ENCODE results near the gene NPIPB9.
"Not testable (repeated sequence)": the region's sequence is repeated elsewhere in the genome, so short reads cannot be mapped to it uniquely, and the experiment has no call there.

Gene NPIPB9

DNA sequence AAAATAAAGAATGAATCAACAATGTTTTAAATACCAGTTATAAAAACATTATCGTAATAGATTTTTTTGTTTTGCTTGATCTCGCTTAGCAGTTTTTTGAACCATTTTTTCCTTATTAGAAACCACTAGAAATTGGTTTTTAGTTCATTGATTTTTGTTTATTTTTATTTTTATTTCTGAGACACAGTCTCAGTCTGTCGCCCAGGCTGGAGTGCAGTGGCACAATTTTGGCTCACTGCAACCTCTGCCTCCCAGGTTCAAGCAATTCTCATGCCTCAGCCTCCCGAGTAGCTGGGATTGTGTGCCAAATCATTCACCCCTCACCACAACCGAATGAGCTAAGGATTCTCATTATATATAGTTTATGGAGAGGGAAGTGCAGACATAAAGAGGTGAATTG is at the start of gene NPIPB9:
NPIPB9 (plus strand) TSS at position 301 of the 400 bp plus-strand sequence.
- not testable (repeated sequence) for DNase-seq

DNA sequence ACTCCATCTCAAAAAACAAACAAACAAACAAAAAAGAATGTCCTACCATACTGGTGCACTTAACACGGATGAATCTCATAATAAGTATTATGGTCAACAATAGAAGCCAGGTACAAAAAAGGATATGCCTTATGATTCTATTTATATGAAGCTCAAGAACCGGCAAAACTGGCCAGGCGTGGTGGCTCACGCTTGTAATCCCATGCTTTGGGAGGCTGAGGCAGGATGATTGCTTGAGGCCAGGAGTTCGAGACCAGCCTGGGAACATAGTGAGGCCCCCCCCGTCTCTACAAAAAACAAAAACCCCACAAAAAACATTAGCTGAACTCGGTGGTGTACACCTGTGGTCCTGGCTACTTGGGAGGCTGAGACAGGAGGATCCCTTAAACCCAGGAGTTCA is 47.3 kb upstream of the NPIPB9 start:
- not testable (repeated sequence) for DNase-seq

DNA sequence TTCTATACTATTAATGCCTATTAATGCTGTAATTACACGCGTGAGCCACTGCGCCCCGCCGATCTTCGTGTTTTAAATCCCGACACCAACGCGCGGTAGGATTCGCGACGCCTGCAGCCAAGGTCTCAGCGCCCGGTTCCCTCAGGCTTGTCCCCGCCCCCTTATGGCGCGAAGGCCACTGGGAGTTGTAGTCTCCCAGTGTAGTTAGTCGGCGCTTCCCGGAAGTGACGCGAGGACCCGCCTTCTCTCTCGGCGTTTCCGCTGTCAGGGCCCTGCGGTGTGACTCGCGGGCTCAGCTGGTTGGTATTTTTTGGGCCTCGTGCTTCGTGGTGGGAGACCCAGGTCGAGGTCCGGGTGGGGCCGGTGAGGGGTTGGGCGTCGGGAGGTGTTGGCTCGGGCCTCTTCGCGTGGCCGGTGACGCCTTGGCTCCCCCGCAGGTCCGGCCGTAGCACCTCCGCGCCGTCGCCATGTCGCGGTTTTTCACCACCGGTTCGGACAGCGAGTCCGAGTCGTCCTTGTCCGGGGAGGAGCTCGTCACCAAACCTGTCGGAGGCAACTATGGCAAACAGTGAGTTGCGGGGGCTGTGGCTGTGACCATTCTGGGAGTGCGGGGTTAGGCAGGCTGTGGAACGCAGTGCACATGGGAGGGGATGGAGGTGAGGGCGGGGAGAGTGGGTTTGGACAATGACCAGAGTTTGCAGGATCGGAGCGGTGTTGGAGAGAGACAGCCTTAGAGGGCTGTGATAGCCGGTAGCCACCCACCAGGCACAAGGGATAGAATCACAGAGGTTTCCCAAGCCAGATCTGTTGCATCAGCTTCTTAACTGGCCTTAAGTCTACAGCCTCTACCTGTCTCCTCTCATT is 40.1 kb upstream of the NPIPB9 start, which contains the start of gene EIF3C:
EIF3C (plus strand) TSS at position 245 of the 864 bp plus-strand sequence; CDS start at position 468, 223 bp downstream.
- not testable (repeated sequence) for DNase-seq

DNA sequence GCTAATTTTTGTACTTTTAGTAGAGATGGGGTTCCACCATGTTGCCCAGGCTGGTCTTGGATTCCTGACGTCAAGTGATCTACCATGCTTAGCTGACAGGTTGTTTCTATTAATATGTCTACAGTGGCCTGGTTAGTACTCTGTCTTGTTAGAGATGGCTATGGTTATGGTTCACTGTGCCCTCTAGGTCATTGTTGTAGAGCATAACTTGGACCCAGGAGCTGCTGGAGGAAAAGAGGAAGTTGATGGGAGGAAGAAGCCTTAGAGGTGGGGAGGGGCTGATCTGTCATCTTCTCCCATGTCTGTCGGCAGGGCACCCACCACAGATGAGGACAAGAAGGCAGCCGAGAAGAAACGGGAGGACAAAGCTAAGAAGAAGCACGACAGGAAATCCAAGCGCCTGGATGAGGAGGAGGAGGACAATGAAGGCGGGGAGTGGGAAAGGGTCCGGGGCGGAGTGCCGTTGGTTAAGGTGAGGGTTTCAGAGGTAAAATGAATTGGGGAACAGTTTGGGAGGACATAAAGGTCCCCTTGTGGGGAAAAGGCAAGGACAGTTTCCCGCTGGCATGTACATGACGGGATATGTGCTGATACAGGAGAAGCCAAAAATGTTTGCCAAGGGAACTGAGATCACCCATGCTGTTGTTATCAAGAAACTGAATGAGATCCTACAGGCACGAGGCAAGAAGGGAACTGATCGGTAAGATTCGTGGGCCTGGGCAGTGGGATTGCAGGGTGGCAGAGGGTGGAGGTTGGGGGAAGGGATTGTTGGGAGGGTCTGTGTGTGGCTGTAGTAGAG is 28.5 kb upstream of the NPIPB9 start:
- DNase-seq: not testable (repeated sequence)

DNA sequence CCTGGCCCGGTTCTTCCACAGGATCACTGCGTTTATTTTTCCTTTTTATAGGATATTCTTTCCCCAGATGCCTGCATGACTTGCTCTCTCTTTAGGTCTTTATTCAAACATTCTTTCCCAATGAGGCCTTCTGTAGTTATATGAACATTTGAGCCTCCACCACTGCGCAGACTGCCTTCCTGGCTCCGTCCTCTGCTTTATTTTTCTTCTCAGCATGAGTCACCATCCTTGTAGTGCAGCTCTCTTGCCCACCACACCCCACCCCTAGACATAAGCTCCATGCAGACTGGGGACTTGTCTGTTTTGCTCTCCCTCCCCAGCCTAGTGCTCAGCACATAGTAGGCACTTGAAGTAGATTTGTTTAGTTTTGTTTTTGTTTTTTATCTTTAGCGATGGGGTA is 20.3 kb upstream of the NPIPB9 start:
- not testable (repeated sequence) for DNase-seq

DNA sequence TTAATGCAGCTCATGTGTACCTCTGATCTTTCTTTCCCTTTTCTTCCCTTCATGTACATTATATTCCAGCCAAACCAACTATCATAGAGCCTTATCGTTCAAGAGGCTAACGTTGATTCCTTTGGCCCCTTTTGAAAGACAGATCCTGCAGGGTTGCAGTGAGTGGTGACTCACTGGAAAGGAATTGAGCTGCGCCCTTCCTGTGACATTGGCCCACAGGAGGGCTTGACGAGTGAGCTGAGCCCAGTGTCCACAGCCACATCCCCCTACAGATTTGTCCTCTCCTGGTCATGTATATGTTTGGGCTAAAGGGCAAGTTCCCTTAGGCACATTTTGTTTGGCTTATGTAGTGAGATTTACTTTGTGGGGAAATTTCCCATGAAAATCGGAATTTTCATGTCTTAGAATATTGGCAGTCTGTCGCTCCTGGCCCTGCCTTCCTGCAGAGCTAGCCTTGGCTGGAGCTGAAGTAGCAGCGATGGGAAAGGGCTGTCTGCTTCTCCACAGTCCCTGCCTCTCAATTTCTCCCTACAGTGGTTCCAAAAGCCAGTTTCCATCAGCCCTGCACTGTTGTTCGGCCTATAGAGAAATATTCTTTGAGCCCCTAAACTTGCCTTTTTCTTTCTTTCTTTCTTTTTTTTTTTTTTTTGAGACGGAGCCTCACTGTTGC is 19.0 kb upstream of the NPIPB9 start:
- not testable (repeated sequence) for DNase-seq

DNA sequence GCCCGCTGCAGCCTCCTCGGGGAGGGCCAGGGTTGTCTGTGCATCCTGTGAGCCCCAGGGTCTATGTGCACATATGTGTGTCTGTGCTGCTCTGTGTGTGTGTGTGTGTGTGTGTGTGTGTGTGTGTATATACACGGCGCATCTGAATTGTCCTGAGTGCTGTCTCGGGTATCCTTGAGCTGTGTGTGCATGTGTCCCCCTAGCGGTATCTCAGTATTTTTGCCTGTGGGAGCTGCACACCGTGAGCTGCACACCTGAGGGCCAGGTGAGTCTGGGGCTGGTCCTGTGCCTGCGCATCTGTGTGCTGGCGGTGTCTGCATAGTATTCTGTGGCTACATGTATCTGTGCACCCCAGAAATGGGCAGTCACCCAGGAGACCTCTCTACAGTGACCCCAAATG is 11.8 kb upstream of the NPIPB9 start:
- not testable (repeated sequence) for DNase-seq

DNA sequence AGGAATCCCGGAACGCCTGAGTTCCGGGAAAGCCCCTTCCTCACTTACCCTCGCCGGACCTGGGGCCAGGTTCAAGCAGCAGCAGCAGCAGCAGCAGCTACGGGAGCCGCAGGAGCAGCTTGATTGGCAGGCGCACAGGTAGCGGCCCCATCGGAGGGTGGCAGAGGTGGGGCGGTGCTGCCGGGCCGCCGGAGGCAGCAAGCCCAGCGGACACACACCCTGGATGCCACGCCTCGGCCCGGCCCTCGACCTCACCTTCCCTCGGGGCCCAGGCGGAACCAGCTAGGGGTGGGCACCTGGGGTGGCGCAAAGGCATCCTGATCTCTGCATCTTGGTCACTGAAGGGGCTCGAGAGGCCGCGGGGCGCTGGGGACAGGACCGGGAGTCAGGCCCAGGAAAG is 11.0 kb upstream of the NPIPB9 start:
- DNase-seq: not testable (repeated sequence)

DNA sequence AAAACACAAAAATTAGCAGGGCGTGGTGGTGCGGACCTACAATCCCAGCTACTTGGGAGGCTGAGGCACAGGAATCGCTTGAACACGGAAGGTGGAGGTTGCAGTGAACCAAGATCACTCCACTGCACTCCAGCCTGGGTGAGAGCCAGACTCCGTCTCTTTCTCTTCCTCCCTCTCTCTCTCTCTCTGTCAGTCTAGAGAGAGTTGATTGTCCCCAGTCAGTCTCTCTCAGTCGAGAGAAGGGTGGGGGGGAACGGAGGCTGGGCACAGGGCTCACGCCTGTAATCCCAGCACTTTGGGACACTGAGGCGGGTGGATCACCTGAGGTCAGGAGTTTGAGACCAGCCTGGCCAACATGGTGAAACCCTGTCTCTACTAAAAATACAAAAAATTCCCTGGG is 10.3 kb upstream of the NPIPB9 start:
- not testable (repeated sequence) for DNase-seq

DNA sequence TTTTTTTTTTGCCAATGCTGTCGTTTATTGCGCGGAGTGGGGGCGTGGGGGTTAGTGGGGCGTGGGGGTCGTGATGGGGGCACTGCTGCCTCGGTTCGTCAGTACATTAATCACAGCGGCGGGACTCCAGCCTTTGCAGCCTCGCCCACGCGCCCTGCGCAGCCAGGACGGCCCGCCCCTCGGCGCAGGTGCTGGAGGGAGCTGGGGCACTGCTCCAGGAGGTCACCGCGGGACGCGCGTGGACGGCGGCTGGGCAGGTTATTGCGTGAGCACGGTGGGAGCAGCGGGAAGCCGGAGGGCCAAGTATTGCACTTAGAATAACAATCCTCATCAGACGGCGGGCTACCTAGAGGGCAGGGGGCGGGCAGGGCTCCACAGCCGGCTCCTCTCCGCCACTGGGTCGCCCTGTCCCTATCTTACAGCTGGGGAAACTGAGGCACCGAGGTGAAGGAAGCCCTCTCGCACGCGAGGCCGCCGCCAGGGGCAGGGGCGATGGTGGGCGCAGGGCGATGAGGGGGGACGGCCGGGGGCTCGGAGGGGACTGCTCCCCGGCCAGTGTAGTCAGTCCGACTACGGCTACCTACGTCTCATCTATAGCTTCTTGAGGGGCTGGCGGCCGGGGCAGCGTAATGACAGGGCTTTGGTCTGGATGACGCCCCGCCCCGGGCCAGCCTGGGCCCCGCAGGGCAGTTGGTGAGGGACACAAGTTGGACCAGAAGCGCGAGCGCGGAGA is 4.8 kb upstream of the NPIPB9 start:
- DNase-seq: not testable (repeated sequence)

DNA sequence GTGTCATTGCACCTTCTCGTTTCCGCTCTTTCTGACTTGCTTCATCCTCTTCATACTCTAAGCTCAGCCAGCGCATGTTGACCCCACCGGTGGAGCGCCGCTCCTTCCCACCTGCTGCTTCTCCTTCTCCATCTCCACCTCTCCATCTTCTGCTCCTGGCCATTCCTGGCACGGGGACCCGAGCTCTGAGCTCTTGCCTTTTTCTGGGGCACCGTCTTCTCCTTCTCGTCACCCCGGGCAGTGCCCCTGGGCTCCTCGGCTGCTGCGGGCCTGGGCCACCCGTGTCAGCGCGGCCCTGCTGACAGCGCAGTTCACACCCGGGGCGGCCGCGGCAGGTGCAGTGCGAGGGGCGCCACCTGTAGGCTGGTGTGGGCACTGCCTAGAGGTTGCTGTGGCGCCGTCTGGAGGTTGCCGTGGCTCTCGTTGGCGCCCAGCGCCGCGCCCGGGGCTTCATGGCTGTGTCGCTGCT is 1.6 kb upstream of the NPIPB9 start:
- DNase-seq: not testable (repeated sequence)

DNA sequence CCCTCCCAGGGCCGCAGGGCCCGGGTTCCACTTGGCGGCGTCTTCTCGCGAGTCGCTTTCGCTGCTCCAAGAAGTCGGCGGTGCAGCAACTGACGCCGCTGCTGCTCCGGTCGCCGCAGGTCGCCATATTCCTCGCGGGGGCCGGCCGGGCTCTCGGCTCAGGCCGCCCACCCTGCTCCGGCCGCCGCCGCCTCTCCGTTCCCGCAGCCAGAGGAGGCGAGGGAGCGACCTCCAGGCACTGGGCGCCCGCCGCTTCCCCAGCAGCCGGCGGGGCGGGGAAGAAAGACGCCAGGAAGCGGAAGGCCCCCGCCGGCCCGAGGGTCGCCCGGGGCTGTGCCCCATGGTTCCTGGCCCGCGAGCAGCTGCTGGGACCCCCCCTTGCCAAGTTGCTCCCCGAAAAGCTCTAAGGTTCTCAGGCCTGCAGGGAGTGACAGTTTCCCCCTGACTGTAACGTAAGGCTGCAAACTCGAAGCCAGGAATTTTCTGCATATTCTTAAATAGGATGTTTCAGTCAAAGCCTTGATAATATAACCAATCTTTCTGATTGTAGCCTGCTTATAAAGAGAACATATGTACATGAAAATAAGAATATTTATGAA is 1.0 kb upstream of the NPIPB9 start:
- not testable (repeated sequence) for DNase-seq

DNA sequence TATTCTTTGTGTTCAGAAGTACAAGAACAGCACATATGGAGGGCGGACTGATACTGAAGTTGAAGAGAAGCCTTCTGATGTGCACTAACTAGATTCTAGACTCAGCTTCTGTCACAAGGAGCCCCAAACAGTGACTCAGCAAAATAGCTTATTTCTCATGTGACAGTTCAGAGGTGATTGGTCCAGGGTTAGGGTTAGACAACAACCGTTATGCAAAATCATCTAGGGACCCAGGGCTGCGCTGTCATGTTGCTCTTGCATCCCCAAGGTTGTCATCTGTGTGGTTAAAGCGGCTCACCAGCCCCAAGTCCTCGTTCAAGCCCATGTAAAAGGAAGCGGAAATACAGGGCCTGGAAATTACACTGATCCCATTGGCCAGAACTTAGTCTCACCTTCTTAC is 30.1 kb downstream of the NPIPB9 start:
- not testable (repeated sequence) for DNase-seq

DNA sequence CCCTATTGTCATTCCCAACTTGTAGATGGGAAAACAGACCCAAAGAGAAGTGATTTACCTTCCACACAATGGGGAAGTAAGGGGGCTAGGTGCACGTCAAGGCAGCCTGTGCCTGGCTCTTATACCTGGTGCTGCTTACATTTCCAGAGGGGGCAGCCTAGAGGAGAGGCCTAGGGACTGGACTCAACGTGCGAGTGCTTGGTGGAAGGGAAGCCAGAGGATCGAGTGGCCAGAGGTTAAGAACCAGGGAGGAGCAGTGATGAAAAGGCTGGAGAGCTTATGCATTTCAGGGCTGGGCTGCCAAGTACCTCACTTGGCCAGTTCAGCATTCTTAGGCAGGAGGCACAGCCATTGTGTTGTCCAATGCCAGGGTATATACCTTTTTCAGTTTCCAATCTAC is 30.8 kb downstream of the NPIPB9 start:
- not testable (repeated sequence) for DNase-seq

DNA sequence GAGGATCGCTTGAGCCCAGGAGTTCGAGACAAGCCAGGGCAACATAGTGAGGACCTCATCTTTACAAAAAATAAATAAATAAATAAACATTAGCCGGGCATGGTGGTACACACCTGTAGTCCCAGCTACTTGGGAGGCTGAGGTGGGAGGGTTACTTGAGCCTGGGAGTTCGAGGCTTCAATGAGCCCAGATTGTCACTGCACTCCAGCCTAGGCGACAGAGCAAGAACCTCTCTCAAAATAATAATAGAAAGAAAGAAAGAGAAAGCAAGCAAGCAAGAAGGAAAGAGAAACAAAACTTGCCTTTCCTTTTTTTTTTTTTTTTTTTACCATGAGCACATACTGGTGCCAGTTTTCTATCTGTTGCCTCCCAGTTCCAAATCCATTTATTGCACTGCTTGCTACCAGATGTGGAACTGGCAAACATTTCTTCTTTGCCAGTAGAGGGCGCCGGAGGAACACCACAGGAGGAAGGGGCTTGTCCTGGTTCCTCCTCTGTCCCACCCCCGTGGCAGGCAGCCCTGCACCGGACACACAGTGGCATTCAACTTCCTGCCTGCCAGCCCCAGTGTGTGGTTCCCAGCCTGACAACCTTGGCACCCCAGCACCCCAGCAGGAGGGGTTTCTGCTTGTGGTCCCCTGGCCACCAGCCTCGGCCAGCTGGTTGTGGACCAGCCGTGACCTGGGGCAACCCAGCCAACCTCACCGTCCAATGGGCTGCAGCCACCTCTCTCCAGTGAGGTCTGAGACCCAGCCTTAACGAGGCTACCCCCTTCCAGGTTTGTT is 50.8 kb downstream of the NPIPB9 start:
- DNase-seq: peak; percentile 84

DNA sequence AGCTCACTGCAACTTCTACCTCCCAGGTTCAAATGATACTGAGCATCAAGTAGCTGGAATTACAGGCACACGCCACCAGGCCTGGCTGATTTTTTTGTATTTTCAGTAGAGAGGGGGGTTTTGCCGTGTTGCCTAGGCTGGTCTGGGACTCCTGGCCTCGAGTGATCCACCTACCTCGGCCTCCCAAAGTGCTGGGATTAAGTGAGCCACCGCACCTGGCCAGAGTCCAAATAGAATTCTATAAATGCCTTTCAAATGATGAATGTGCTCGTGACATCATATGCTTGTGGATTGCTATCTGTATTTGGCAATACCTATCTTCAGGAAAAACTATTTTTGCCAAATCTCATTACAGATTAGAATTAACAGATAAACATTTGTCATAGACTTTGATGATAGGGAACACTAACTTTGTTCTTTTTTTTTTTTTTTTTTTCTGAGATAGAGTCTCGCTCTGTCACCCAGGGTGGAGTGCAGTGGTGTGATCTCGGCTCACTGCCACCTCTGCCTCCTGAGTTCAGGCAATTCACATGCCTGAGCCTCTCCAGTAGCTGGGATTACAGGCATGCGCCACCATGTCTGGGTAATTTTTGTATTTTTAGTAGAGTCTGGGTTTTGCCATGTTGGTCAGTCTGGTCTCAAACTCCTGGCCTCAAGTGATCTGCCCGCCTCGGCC is 56.0 kb downstream of the NPIPB9 start:
- DNase-seq: not testable (repeated sequence)

DNA sequence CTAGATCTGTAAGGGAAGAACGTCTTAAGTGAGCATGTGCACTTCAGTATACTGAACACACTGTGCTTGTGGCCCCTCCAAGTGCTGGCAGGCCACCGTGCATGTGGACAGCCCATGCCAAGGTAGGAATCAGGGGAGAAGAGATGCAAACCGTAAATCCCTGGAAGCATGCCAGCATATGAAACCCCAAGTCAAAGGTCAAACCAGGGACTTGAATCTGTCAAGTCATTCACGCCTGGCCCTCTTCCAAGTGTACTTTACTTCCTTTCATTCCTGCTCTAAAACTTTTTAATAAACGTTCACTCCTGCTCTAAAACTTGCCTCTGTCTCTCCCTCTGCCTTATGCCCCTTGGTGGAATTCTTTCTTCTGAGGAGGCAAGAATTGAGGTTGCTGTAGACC is 68.4 kb downstream of the NPIPB9 start:
- DNase-seq: peak; percentile 28

DNA sequence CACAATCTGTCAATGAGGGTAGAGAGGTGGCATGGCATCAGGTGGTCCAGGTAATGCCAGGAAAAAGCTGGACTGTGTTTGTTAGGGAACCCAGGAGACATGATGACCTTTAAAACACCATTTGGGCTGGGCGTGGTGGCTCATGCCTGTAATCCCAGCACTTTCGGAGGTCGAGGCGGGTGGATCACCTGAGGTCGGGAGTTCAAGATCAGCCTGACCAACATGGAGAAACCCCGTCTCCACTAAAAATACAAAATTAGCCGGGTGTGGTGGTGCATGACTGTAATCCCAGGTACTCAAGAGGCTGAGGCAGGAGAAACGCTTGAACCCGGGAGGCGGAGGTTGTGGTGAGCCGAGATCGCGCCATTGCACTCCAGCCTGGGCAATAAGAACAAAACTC is 69.0 kb downstream of the NPIPB9 start:
- not testable (repeated sequence) for DNase-seq

DNA sequence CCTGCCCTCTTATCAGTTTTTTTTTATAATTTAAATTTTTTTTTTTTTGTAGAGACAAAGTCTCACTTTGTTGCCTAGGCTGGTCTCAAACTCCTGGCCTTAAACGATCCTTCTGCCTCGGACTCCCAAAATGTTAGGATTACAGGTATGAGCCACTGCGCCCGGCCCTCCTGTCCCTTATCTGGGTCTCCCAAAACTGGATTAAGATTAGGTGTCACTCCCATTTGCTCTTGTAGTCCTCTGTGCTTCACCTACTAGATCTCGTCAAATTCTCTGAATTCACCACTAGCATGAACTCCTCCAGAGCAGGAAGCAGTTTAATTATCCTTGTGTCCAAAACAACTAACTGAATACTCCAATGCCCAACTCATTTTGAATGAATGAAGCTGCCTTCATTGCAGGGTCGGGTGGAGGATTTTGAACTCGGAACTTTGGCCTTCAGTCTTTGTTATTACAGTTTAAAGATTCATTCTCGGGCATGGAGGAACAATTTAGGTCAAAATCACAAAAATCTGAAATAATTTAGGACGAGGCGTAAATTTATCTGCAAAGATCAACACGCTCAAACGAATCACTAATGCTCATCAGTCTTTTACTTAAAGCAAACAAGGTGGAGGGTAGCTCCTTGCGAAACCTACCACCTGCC is 70.4 kb downstream of the NPIPB9 start:
- DNase-seq: no peak
